ENCODE data around the gene PCNX4. TPM values are rescaled to one million over a fixed set of nuclear protein-coding genes. Genes with fewer than 3 reads are reported as not detected.
A peak's percentile ranks its signal among the peaks of the same experiment; 100 is the strongest.

PCNX4 gene
- polyA plus RNA-seq, 3 donors: 13.1 to 18.4 (median 16.7) TPM

DNA sequence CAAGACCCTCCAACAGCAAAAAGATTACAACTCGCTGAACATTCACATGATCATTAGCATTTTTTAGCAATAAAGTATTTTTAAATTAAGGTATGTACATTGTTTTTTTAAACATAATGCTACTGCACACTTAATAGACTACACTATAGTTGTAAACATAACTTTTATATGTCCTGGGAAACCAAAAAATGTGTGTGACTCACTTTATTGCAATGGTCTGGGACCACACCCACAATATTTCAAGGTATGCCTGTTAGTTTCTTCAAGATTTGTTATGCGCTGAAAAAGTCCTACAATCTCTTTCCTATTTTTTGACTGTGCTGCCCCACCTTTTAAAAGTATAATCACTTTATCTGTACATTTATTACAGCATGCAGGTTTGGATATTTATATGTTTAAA, 30.4 kb upstream of the PCNX4 start:
- intact Hi-C loops (cut with micrococcal nuclease): loop anchor here (5.0 kb wide), 1 partner anchor 121 kb away; no protein-coding TSS in a partner anchor
- Histone ChIP-seq H3K36me3 (replicated peaks in 1 of 2; ENCODE audit: control insufficient read depth in 1 of 2, insufficient read depth in 2 of 2, low read length in 2 of 2) (no peaks in the 10 kb centered on the region), H3K4me2 (replicated peaks; ENCODE audit: extremely low read depth, low read length, poor library complexity, severe bottlenecking) (no peak overlapping the region), H3K27me3 (ENCODE audit: control insufficient read depth in 2 of 2, insufficient read depth in 2 of 2, low read length in 2 of 2) (no peaks in the 10 kb centered on the region), H3K9me3 (replicated peaks in 1 of 2; ENCODE audit: control insufficient read depth in 1 of 2, insufficient read depth in 1 of 2, low read length in 2 of 2) (no peaks in the 10 kb centered on the region), H3K9ac (ENCODE audit: insufficient read depth, low read length, poor library complexity, severe bottlenecking) (no peak overlapping the region), H2AFZ (ENCODE audit: insufficient read depth, low read depth, low read length, poor library complexity, severe bottlenecking) (no peak overlapping the region), H3K79me2 (ENCODE audit: insufficient read depth, low read length) (no peaks in the 10 kb centered on the region), H4K20me1 (ENCODE audit: insufficient read depth, low read length) (no peaks in the 10 kb centered on the region), H3K4me3 (replicated peaks in 1 of 3; ENCODE audit: low read depth in 2 of 3, low read length in 3 of 3) (no peak overlapping the region), H3K27ac (ENCODE audit: low read depth in 1 of 2, low read length in 2 of 2) (no peak overlapping the region), H3K4me1 (ENCODE audit: control insufficient read depth in 1 of 2, insufficient read depth in 2 of 2, low read length in 2 of 2) (no peaks in the 10 kb centered on the region)
- Mint-ChIP-seq H3K4me3 (no peak overlapping the region), H3K27me3 (ENCODE audit: low read depth in 3 of 3) (no peaks in the 10 kb centered on the region), H3K27ac (no peak overlapping the region), H3K9me3 (no peaks in the 10 kb centered on the region), H3K4me1 (no peaks in the 10 kb centered on the region), H3K36me3 (no peaks in the 10 kb centered on the region)
- no peak for DNase-seq
- TF ChIP-seq, protein P1, sequence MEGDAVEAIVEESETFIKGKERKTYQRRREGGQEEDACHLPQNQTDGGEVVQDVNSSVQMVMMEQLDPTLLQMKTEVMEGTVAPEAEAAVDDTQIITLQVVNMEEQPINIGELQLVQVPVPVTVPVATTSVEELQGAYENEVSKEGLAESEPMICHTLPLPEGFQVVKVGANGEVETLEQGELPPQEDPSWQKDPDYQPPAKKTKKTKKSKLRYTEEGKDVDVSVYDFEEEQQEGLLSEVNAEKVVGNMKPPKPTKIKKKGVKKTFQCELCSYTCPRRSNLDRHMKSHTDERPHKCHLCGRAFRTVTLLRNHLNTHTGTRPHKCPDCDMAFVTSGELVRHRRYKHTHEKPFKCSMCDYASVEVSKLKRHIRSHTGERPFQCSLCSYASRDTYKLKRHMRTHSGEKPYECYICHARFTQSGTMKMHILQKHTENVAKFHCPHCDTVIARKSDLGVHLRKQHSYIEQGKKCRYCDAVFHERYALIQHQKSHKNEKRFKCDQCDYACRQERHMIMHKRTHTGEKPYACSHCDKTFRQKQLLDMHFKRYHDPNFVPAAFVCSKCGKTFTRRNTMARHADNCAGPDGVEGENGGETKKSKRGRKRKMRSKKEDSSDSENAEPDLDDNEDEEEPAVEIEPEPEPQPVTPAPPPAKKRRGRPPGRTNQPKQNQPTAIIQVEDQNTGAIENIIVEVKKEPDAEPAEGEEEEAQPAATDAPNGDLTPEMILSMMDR (IDR thresholded peaks at IDR 0.05): no peak
- WGBS (ENCODE audit: insufficient coverage): no CpG with 5 or more reads among the region's 2 CpGs

DNA sequence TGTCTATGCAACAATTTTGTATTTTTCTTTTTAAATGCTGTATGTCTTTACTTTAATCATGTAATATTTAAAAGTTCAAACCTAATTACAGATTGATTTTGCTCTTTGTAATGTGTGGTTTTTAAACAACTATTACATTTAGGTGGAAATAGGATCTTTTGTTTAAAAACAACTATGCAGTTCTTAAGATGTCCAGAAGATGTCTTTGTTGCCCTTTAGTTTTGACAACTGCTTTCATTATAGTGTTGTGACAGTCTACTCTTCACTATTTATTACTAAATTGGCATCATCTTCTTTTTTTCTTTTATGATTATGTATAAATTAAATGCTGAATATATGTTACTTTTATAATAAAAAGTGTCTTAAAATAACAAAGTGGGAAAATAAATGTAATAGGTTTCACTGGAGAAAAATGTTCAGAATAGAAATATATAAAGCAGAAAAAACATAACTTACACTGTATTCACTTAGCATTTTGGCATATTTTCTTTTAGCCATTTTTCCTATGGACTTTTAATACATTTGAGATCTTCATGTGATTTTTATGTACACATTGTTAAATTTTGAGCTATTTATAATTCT, 27.1 kb upstream of the PCNX4 start:
- H3K27ac ChIP-seq (ENCODE audit: low read depth in 1 of 2, low read length in 2 of 2): no peak overlapping the region
- peak; percentile 5 to 57 (median 36) for DNase-seq
- TF ChIP-seq, protein P1 (IDR thresholded peaks at IDR 0.05): peak; percentile 80

More for the DNA sequence above, 27.1 kb upstream of the PCNX4 start:
- Mint-ChIP-seq H3K27me3 (ENCODE audit: low read depth in 3 of 3) (no peaks in the 10 kb centered on the region), H3K4me3 (no peak overlapping the region), H3K36me3 (no peaks in the 10 kb centered on the region), H3K27ac (no peak overlapping the region), H3K4me1 (no peaks in the 10 kb centered on the region), H3K9me3 (no peaks in the 10 kb centered on the region)
- intact Hi-C loops (cut with micrococcal nuclease): loop anchor here (5.0 kb wide), 1 partner anchor 118 kb away; no protein-coding TSS in a partner anchor
- Histone ChIP-seq H3K4me1 (ENCODE audit: control insufficient read depth in 1 of 2, insufficient read depth in 2 of 2, low read length in 2 of 2) (no peaks in the 10 kb centered on the region), H3K9me3 (replicated peaks in 1 of 2; ENCODE audit: control insufficient read depth in 1 of 2, insufficient read depth in 1 of 2, low read length in 2 of 2) (no peaks in the 10 kb centered on the region), H2AFZ (ENCODE audit: insufficient read depth, low read depth, low read length, poor library complexity, severe bottlenecking) (no peak overlapping the region), H3K4me2 (replicated peaks; ENCODE audit: extremely low read depth, low read length, poor library complexity, severe bottlenecking) (no peak overlapping the region), H3K36me3 (replicated peaks in 1 of 2; ENCODE audit: control insufficient read depth in 1 of 2, insufficient read depth in 2 of 2, low read length in 2 of 2) (no peaks in the 10 kb centered on the region), H3K4me3 (replicated peaks in 1 of 3; ENCODE audit: low read depth in 2 of 3, low read length in 3 of 3) (no peak overlapping the region), H3K27me3 (ENCODE audit: control insufficient read depth in 2 of 2, insufficient read depth in 2 of 2, low read length in 2 of 2) (no peaks in the 10 kb centered on the region), H4K20me1 (ENCODE audit: insufficient read depth, low read length) (no peaks in the 10 kb centered on the region), H3K79me2 (ENCODE audit: insufficient read depth, low read length) (no peaks in the 10 kb centered on the region), H3K9ac (ENCODE audit: insufficient read depth, low read length, poor library complexity, severe bottlenecking) (no peak overlapping the region)
